HG02840 (cell line): ENCODE measurements around the gene MTHFSD.
A peak's percentile ranks its signal among the peaks of the same experiment; 100 is the strongest.
"Not testable (repeated sequence)": the region's sequence is repeated elsewhere in the genome, so short reads cannot be mapped to it uniquely, and the experiment has no call there.

Experiments used
- ATAC-seq: cut with Tn5 transposase; IDR thresholded peaks from one replicate; pipeline ENCODE4 v1.9.1; 2021; ENCODE audit warnings: mild to moderate bottlenecking, moderate library complexity, moderate number of reproducible peaks; ENCODE audit not compliant: unreplicated experiment, low FRiP score

MTHFSD gene

GRCh38 chr16:86554917-86555703 lies at the start of gene MTHFSD:
Gene MTHFSD (minus strand): TSS chr16:86555235. CDS start chr16:86555184, 51 bp downstream.
- peak; percentile 79 for ATAC-seq

- ATAC-seq: no peak
Measured at GRCh38 chr16:86604436-86605193, 49.6 kb upstream of the MTHFSD start.

GRCh38 chr16:86602521-86602920 lies 47.5 kb upstream of the MTHFSD start:
- no peak for ATAC-seq

GRCh38 chr16:86601356-86601755 lies 46.3 kb upstream of the MTHFSD start:
- ATAC-seq: no peak

GRCh38 chr16:86598607-86599565 lies 43.9 kb upstream of the MTHFSD start:
- ATAC-seq: no peak

GRCh38 chr16:86597880-86598606 lies 43.0 kb upstream of the MTHFSD start:
- ATAC-seq: no peak

- no peak for ATAC-seq
Measured at GRCh38 chr16:86597126-86597879, 42.3 kb upstream of the MTHFSD start.

GRCh38 chr16:86595983-86596605 lies 41.1 kb upstream of the MTHFSD start:
- no peak for ATAC-seq

GRCh38 chr16:86594721-86595120 lies 39.7 kb upstream of the MTHFSD start:
- no peak for ATAC-seq

- no peak for ATAC-seq
Measured at GRCh38 chr16:86593913-86594620, 39.0 kb upstream of the MTHFSD start.

- ATAC-seq: no peak
Measured at GRCh38 chr16:86591270-86591669, 36.2 kb upstream of the MTHFSD start.

GRCh38 chr16:86590501-86591144 lies 35.6 kb upstream of the MTHFSD start:
- no peak for ATAC-seq

GRCh38 chr16:86587955-86588354 lies 32.9 kb upstream of the MTHFSD start:
- ATAC-seq: not testable (repeated sequence)

- ATAC-seq: no peak
Measured at GRCh38 chr16:86587487-86587886, 32.5 kb upstream of the MTHFSD start.

- ATAC-seq: no peak
Measured at GRCh38 chr16:86585821-86586611, 31.0 kb upstream of the MTHFSD start.

GRCh38 chr16:86584726-86585721 lies 30.0 kb upstream of the MTHFSD start:
- ATAC-seq: no peak
